Hepatocyte (in vitro differentiated cells): ENCODE results near the gene PUSL1.

Experiments used
- CTCF ChIP-seq: fragments of 200-600 bp; sonication (generic); IDR thresholded peaks from 2 replicates; pipeline ENCODE4 v1.5.1; 2016; ENCODE audit warnings: antibody characterized with exemption, mild to moderate bottlenecking; ENCODE audit not compliant: poor library complexity
- EZH2 ChIP-seq: fragments of 200-600 bp; sonication (generic); IDR thresholded peaks from 2 replicates; pipeline ENCODE4 v1.6.1; 2016; ENCODE audit warnings: antibody characterized with exemption, mild to moderate bottlenecking, borderline replicate concordance
- EZH2phosphoT487 ChIP-seq: fragments of 200-600 bp; sonication (generic); IDR thresholded peaks from one replicate; pipeline ENCODE4 v1.6.1; 2018; ENCODE audit warnings: antibody characterized with exemption, mild to moderate bottlenecking, low read depth, moderate library complexity; ENCODE audit not compliant: unreplicated experiment, severe bottlenecking

GRCh38 chr1:1328254-1328653 lies 19.9 kb downstream of the PUSL1 start:
- no peak for TF ChIP-seq EZH2phosphoT487
- no peak for TF ChIP-seq CTCF
- no peak for TF ChIP-seq EZH2
